Fibroblast of gingiva (primary cell): ENCODE measurements around the gene TECTA.
"Not testable (repeated sequence)": the region's sequence is repeated elsewhere in the genome, so short reads cannot be mapped to it uniquely, and the experiment has no call there.

Source experiments
- DNase-seq: peaks from one replicate; pipeline ENCODE4 v3.0.0-alpha.2; 2011; ENCODE audit warnings: low read depth

Gene TECTA

DNA sequence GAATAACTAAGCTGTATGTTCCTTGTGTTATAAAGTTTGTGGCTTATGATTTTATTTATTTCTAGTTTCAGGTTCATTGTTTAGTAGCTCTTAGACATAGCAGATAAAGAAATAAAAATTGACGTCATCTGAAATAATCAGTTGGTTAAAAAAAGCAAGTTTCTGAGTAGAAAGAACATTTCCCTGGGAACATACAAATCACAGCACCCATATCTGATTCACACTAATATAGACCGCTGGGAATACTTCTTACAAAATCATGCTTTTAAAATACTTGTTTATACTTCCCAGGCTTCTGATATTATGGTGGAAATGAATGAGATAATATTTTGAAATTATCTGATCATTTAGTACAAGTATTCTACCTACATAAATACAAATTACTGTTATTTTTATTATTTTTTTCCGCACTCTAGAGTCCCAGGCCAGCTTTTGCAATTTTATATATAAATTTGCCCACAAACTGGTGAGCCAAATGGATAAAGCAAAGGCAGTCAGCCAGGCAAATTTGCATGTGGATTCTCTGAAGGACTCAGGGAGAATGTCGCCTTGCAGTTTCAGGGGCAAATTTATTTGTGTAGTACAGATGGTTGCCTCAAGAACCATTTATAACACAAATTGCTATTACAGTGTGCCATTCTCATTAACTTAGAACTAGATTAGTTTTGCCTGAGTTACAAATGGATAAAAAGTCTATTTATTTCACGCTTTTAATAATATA, 128.6 kb downstream of the TECTA start:
- DNase-seq: no peak

DNA sequence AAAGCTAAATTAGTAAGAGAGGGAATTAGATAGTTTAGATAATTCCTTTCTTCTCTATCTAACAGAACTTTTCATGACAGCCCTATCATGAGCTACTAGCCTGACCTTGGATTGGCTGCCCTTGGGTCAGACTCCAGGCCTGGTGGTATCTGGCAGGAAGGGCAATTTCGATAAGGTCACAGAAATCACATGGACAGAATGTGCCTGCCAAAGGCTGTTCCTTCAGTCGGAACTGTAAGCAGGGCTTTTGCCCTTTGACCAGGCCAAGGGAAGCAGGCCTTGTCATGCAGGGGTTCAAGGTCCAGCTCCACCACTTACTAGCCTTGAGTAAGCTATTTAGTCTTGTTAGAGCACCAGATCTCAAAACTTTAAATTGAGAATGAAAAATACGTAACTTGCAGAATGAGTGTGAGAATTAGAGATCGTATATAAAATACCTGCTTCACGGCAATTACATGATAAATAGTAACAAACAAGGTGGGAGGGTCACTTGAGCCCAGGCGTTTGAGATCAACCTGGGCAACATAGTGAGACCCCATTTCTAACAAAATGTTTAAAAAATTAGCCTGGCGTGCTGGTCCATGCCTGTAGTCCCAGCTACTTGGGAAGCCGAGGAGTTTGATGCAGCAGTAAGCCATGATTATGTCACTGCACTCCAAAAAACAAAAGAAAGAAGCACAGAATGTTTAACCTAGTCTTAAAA, 130.7 kb downstream of the TECTA start:
- DNase-seq: no peak

DNA sequence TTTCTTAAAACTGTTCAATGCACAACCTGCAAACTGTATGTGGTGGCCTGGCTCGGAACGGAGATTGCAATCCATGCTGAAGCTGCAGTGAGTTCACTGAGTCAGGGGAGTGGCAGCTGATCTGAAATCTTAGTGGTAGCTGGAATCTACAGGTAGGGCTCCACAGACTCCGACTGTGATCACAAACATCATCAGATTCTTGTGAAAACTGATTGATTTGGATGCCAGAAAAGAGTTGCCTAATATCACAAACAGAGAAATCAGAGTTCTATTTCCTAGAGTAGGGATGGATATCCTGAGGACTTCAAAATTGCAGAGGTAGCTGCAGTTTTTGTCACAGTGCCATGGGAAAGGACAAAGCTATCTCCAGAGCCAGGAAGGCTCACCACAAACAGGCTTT, 134.0 kb downstream of the TECTA start:
- DNase-seq: no peak

DNA sequence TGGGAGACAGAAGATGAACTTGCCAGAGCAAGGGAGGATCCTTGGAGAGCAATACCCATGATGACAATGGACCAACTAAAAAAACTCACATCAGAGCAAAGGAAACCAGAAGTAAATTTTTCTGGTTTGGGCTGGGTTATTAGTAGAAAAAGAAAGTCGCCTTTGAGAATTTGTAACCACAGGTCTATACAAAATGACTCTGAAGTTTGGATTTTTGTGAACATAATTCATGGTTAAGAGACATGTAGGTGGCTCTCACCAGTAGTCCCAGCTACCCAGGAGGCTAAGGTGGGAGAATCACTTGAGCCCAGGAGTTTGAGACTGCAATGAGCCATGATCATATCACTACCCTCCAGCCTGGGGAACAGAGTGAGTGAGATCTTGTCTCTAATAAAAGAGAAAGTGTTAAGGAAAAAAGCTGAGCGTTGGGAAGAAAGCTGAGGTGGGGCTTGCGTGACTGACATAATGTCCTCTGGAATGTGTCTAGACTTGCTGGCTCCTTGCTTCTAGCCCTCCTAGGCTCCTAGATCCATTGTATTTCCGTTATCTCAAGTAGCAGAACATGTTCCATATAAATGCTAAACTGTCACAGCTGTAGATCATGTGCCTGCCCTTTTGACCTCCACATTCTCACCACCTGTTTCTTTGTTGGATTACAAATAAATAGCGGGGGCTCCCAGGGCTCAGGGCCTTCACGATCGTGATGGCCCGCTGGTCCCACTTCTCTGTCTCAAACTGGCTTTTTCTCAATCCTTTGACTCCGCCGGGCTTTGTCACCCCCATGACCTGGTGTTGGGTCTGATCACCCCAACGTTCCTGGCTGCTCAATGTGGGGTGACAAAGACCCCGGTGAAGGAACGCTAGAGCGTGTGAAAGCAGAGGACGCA, 135.3 kb downstream of the TECTA start:
- no peak for DNase-seq

DNA sequence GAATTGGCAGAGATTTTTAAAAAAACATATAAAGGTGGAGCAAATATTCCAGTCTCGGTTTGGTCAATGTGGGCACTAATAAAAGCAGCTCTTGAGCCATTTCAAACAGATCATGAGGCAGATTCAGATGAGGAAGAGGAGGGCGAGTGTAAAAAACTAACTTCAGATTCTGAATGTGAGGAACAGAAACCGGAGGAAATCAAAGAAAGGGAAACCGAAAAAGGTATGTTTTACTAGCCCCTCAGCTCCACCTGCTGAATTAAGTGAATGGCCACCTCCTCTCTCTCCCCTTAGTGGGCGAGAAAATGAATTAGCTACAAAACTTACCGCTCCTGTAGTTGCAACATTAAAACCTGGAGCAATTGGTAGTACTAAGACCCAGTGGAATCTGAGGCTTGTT, 136.2 kb downstream of the TECTA start:
- DNase-seq: not testable (repeated sequence)

DNA sequence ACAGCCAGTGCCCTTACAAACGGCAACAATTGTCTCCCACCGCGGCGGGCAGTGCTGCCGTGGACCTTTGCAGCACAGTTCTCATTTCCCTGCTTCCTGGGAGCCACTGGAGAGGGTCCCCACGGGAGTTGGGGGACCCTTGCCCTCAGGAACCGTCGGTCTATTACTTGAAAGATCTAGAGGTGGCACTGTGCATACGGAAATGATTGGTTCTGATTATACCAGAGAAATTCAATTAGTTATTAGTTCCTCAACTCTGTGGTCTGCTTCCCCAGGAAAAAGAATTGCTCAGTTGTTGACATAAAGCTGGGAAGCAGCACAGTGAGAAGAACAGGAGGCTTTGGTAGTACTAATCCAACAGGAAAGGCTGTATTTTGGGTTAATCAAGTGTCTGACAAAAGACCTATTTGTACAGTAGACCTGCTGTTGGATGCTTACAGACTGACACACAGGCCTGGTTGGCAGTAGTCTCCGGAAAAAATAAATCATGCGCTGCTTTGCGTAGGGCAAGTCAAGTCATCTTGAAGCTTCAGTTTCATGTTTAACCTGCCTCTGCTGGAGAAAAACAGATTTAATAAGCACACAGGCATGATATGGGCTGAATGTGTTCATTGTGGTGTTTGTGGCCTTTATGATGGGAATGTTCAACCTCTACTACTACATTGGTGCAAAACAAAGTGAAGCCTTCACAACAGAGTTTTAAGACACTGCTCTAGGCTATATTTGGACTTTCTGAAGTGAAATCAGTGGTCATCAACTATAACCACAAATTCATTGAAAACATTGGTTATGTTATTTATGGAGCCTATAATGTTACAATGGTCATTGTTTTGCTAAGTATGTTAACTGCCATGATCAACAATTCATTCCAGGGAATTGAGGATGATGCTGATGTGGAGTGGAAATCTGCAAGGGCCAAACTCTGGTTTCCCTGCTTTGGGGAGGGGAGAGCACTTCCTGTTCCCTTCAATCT, 136.9 kb downstream of the TECTA start:
- DNase-seq: peak; percentile 7

DNA sequence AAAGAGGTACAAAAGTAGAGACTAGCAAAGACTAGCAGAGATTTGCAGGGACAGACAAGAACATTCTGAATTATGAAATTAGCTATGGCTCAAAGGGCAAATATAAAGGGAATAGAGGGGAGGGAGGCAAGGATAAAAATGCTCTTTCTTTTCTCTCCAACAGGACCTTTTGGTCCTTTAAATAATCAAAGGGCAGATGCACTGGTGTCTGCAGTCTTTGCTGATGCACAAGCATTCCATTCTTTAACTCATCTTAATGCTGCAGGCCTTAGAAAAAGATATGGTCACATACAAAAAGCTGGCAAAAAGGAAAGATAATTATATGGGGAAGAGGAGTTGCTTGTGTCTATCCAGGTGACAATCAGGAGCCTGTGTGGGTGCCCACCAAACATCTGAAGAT, 137.9 kb downstream of the TECTA start:
- DNase-seq: no peak

DNA sequence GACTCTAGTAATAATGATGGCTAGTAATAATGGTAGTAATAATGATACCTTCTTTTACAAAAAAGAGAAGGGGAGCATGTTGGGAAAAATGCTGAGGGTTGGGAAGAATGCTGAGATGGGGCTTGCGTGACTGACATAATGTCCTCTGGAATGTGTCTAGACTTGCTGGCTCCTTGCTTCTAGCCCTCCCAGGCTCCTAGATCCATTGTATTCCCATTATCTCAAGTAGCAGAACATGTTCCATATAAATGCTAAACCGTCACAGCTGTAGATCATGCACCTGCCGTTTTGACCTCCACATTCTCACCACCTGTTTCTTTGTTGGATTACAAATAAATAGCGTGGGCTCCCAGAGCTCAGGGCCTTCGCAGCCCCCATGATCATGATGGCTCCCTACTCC, 139.0 kb downstream of the TECTA start:
- not testable (repeated sequence) for DNase-seq

DNA sequence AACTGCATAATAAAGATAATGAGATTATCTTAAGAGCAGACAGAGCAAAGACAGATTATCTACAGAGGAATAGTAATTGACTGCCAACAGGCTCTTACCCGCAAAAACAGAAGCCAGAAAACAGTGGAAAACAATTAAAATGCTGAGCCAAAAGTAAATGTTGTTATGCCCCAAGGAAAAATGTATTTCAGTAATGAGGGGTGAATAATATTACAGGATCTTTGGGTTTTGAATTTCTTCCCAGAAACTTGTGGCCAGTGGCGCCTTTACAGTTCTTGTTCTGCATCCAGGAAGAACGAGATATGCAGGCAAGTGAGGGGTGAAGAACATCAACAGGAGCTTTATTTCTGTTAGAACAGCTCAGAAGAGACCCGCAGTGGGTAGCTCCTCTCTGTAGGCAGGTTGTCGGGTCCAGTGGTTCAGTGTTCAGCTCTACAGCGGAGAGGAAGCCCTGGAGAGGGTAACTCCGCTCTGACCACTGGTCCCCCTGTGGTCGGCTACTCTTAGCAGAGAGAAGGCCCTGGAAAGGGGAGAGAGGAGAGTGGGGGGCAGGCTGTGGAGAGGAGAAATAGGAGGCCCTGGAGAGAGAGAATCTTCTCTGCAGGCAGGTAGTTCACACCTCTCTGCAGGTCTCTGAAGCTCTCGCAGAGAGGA, 139.7 kb downstream of the TECTA start:
- DNase-seq: peak; percentile 7
